Heart right ventricle (tissue), 16 donors: Measurements from ENCODE around the gene CD38. TPM values are rescaled to one million over a fixed set of nuclear protein-coding genes. Genes with fewer than 3 reads are reported as not detected.

Experiments
- ATAC-seq, 8 donors: fragments of 200-7000 bp; cut with Tn5 transposase; one replicate each; pipeline ENCODE4 v1.9.1; 2020; ENCODE audit warnings: mild to moderate bottlenecking in 8 of 8, moderate library complexity in 8 of 8, moderate number of reproducible peaks in 1 of 8
- DNase-seq, 2 donors: peaks; one replicate each; pipeline ENCODE4 v3.0.0-alpha.2; 2020
- H3K27ac ChIP-seq, 10 donors: fragments of 200-600 bp; sonication (generic) in 2 of 10; one replicate each; pipeline versions ENCODE4 v1.5.0 to v1.8.0; 2020 to 2022; ENCODE audit warnings: mild to moderate bottlenecking in 3 of 10
- H3K27me3 ChIP-seq, 7 donors: fragments of 200-600 bp; one replicate each; pipeline ENCODE4 v1.8.0; 2021 to 2022; ENCODE audit warnings: mild to moderate bottlenecking in 2 of 7
- H3K36me3 ChIP-seq, 9 donors: fragments of 200-600 bp; sonication (generic) in 1 of 9; one replicate each; pipeline versions ENCODE4 v1.5.0 to v1.8.0; 2020 to 2022; ENCODE audit warnings: mild to moderate bottlenecking in 2 of 9
- H3K4me1 ChIP-seq, 9 donors: fragments of 200-600 bp; sonication (generic) in 1 of 9; one replicate each; pipeline versions ENCODE4 v1.5.0 to v1.8.0; 2020 to 2022; ENCODE audit warnings: mild to moderate bottlenecking in 4 of 9
- H3K4me3 ChIP-seq, 10 donors: fragments of 200-600 bp; sonication (generic) in 2 of 10; one replicate each; pipeline versions ENCODE4 v1.5.0 to v1.8.0; 2020 to 2022; ENCODE audit warnings: mild to moderate bottlenecking in 7 of 10, moderate library complexity in 2 of 10
- H3K9me3 ChIP-seq, 11 donors: fragments of 200-600 bp in 10 of 11; sonication (generic) in 2 of 11; one replicate each; pipeline versions ENCODE4 v1.5.0 to v1.8.0; 2013 to 2022; ENCODE audit warnings: mild to moderate bottlenecking in 2 of 11, control low read depth in 1 of 11, moderate library complexity in 1 of 11
- WGBS, 2 donors: extraction: QIAGEN DNeasy Blood & Tissue Kit; methylation state at CpG; one replicate each; pipeline ENCODE4 v1.1.7; 2013; ENCODE audit warnings: inconsistent platforms in 1 of 2; 5-methylcytosine and 5-hydroxymethylcytosine counted together
- intact Hi-C, 10 donors: fragments of 100-400 bp; cut with DNase I; formaldehyde crosslinking; loops; one replicate each; pipeline versions ENCODE4 v1.11.1 to v1.14.2; 2022
- polyA plus RNA-seq, 2 donors: library from polyadenylated mRNA; stranded (reverse); fragments of 200-250 nt; gene quantifications; one replicate each; pipeline ENCODE4 v1.2.3, GENCODE V29; 2013
- total RNA-seq, 10 donors: library from RNA; stranded (reverse); fragmentation: NEBNext Ultra II Directional in 3 of 10; extraction: Animal tissue kit (Norgen Biotek cat#: 25700) in 3 of 10; gene quantifications; one replicate each; pipeline versions ENCODE4 v1.2.1 to v1.2.4, GENCODE V29; 2021 to 2023
- TF ChIP-seq, protein P1 (sequence below), 9 donors: fragments of 200-600 bp; sonication (generic) in 2 of 9; IDR thresholded peaks; one replicate each; pipeline versions ENCODE4 v1.5.0 to v1.8.0; 2021 to 2022; ENCODE audit warnings: antibody characterized with exemption in 9 of 9, mild to moderate bottlenecking in 5 of 9, moderate library complexity in 1 of 9
- donor health status: Arrhythmogenic right ventricular cardiomyopathy.
- donor health status: ischemic (EF 13 %, LVEDD 7.1; RV severe dilation, severe dysfunction).
- donor health status: healthy with polysubstance abuse.
- donor health status: DM: no; HTN: yes; CAD: no.
- donor health status: DM: no; HTN: no; CAD: no.
- donor health status: ischemic (EF 25% LVEDD 6.9; RV normal size, moderate dysfunction).
- donor health status: ischemic (EF 25% LVEDD 5.7; RV mildly dilated, moderate dysfunction).
- donor health status: healthy.
- donor health status: DM: yes; HTN: yes; CAD: no.
- donor health status: Ischemic cardiomyopathy.
- donor health status: ischemic (EF 35%, LVEDD 5.7; RV mildly dilated, moderate dysfunction).
- donor health status: nonischemic (EF 11% LVEDD 7.7; RV severe dilation, severe dysfunction).
- donor health status: DM: yes; HTN: yes; CAD: no.
- donor health status: PGD.
- donor health status: ischemic (EF 29% LVEDD 5.4; RV normal size, mild dysfunction).
- donor health status: nonischemic (EF 23%, LVEDD 6.1; RV moderate dilation, normal function).

CD38 gene
- total and polyA plus RNA-seq, 12 donors, result 0.68 to 11.3 (median 3.2) TPM

DNA sequence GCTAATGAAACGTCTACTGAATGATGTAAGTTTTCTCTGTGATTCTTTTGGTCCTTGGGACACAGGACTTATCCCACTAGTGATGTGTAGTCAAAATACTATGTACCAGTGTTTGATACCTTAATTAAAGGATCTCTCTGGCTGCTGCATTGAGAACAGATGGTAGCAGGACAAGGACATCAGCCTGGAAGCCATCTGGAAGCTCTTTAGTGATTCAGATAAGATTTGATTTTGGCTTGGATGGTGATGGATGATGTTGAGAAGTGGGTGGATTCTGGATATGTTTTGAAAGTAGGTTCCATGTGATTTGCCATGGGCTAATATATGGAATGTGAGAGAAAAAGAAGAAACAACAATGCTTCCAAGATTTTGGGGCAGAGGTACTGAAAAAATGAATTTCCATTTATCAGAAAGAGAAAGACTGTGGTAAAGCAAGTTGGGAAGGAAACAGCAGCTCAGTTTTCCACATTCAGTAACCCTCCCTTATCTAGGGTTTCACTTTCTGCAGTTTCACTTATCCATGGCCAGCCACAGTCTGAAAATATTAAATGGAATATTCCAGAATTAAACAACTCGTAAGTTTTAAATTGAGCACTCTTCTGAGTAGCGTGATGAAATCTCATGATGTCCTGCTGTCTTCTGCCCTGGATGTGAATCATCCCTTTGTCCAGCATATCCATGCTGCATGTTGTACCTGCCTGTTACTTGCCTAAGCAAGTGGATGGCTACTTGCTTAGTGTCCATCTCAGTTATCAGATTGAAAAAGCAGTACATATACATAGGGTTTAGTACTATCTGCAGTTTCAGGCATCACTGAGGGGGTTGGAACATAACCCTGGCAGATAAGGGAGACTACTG lies 15.6 kb downstream of the CD38 start:
- intact Hi-C loops, result no loop called here
- WGBS, 2 donors, result 67 to 68% methylated on average over 3 of the region's 3 CpGs
- peak overlapping the region in 6 of 10 donors; percentile 13 to 38 (median 34) for H3K27ac ChIP-seq
- no peaks in the 10 kb centered on the region for H3K36me3 ChIP-seq
- DNase-seq (no peak), ATAC-seq (peak in 6 of 8 donors; percentile 17 to 56 (median 42))
- H3K27me3 ChIP-seq, result peaks cover 0 to 4% (median 0%) of the 10 kb centered on the region in 7 donors
- peak overlapping the region in 1 of 10 donors; percentile 9 for H3K4me3 ChIP-seq
- peaks cover 0 to 19% (median 2%) of the 10 kb centered on the region in 9 donors for H3K4me1 ChIP-seq
- TF ChIP-seq, protein P1, sequence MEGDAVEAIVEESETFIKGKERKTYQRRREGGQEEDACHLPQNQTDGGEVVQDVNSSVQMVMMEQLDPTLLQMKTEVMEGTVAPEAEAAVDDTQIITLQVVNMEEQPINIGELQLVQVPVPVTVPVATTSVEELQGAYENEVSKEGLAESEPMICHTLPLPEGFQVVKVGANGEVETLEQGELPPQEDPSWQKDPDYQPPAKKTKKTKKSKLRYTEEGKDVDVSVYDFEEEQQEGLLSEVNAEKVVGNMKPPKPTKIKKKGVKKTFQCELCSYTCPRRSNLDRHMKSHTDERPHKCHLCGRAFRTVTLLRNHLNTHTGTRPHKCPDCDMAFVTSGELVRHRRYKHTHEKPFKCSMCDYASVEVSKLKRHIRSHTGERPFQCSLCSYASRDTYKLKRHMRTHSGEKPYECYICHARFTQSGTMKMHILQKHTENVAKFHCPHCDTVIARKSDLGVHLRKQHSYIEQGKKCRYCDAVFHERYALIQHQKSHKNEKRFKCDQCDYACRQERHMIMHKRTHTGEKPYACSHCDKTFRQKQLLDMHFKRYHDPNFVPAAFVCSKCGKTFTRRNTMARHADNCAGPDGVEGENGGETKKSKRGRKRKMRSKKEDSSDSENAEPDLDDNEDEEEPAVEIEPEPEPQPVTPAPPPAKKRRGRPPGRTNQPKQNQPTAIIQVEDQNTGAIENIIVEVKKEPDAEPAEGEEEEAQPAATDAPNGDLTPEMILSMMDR (IDR thresholded peaks at IDR 0.05), result no peak
- H3K9me3 ChIP-seq, result no peaks in the 10 kb centered on the region

GRCh38 chr4:15794426-15794825 lies 16.3 kb downstream of the CD38 start:
- Histone ChIP-seq H3K4me3 (no peak overlapping the region), H3K9me3 (no peaks in the 10 kb centered on the region), H3K36me3 (no peaks in the 10 kb centered on the region), H3K27me3 (peaks cover 0 to 4% (median 0%) of the 10 kb centered on the region in 7 donors), H3K4me1 (peaks cover 0 to 19% (median 2%) of the 10 kb centered on the region in 9 donors), H3K27ac (peak overlapping the region in 3 of 10 donors; percentile 32 to 37 (median 35))
- intact Hi-C loops, result no loop called here
- DNase-seq, result no peak
- peak in 3 of 8 donors; percentile 30 to 45 (median 42) for ATAC-seq
- TF ChIP-seq, protein P1 (IDR thresholded peaks at IDR 0.05), result no peak
- 72 to 86% methylated on average over 2 of the region's 2 CpGs for WGBS, 2 donors

DNA sequence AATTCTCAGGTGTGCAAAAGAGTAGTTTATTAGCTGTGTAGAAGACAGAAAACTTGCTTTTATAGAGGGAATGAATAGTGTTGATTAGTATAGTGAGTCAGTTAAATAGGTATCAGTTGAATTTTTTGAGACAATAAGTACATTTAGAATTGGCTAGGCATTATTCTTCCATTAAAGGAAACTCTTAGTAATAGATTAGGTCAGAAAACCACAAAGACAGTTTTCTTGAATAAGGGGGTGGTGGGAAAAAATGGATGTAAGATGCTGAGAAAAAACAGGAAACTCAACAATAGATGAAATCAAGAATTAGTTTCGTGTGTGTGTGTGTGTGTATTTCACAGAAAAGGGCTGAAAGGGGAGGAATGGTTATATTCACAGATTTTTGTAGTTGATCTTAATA lies 16.8 kb downstream of the CD38 start:
- intact Hi-C loops, result no loop called here
- peaks cover 0 to 4% (median 0%) of the 10 kb centered on the region in 7 donors for H3K27me3 ChIP-seq
- TF ChIP-seq, protein P1 (IDR thresholded peaks at IDR 0.05), result no peak
- no peak for ATAC-seq
- H3K36me3 ChIP-seq, result no peaks in the 10 kb centered on the region
- 59 to 67% methylated on average over 1 of the region's 1 CpG for WGBS, 2 donors
- H3K9me3 ChIP-seq, result no peaks in the 10 kb centered on the region
- no peak for DNase-seq
- H3K4me3 ChIP-seq, result no peak overlapping the region
- no peak overlapping the region for H3K27ac ChIP-seq
- peaks cover 0 to 19% (median 2%) of the 10 kb centered on the region in 9 donors for H3K4me1 ChIP-seq

GRCh38 chr4:15797320-15797719 lies 19.2 kb downstream of the CD38 start:
- no peak overlapping the region for H3K4me3 ChIP-seq
- H3K4me1 ChIP-seq, result peaks cover 0 to 19% (median 2%) of the 10 kb centered on the region in 9 donors
- ATAC-seq (no peak), DNase-seq (no peak)
- no peak overlapping the region for H3K27ac ChIP-seq
- peaks cover 0 to 11% (median 0%) of the 10 kb centered on the region in 11 donors for H3K9me3 ChIP-seq
- intact Hi-C loops, result no loop called here
- 75 to 84% methylated on average over 5 of the region's 5 CpGs for WGBS, 2 donors
- H3K36me3 ChIP-seq, result no peaks in the 10 kb centered on the region
- H3K27me3 ChIP-seq, result peaks cover 0 to 4% (median 0%) of the 10 kb centered on the region in 7 donors
- TF ChIP-seq, protein P1 (IDR thresholded peaks at IDR 0.05), result no peak
